ENCODE data around the gene BTBD9.

The BTBD9 gene

GRCh38 chr6:38578075-38578474, 61.7 kb downstream of the BTBD9 start:
- no peaks in the 10 kb centered on the region for H3K4me1 ChIP-seq (ENCODE audit: control insufficient read depth, low read length)
- H3K9me2 ChIP-seq (replicated peaks; ENCODE audit: control insufficient read depth, low read length) = no peaks in the 10 kb centered on the region
- no peaks in the 10 kb centered on the region for H3F3A ChIP-seq (ENCODE audit: control insufficient read depth, insufficient read depth)
- no peak overlapping the region for H3K4me2 ChIP-seq (ENCODE audit: low read length)
- H3K36me3 ChIP-seq (ENCODE audit: control insufficient read depth, low read length) = no peaks in the 10 kb centered on the region
- H3K27me3 ChIP-seq (ENCODE audit: control insufficient read depth, low read length) = no peaks in the 10 kb centered on the region
- no peaks in the 10 kb centered on the region for H3K9me3 ChIP-seq (ENCODE audit: control insufficient read depth, insufficient read depth, low read length)
- no peak overlapping the region for H3K27ac ChIP-seq (ENCODE audit: low read depth, low read length)
- no peaks in the 10 kb centered on the region for H3K79me2 ChIP-seq (ENCODE audit: control insufficient read depth, low read length)
- no peak overlapping the region for H3K4me3 ChIP-seq (ENCODE audit: low read length)
- no peak for TF ChIP-seq CTCF (IDR thresholded peaks at IDR 0.05; ENCODE audit: low read depth, low read length, poor library complexity, severe bottlenecking)
- no peak for TF ChIP-seq EZH2phosphoT487 (IDR thresholded peaks at IDR 0.05; ENCODE audit: borderline replicate concordance, low read length)
- no peaks in the 10 kb centered on the region for H4K20me1 ChIP-seq (ENCODE audit: control insufficient read depth, insufficient read depth, low read depth, low read length)

GRCh38 chr6:38577492-38577891, 62.2 kb downstream of the BTBD9 start:
- H3K27ac ChIP-seq (ENCODE audit: low read depth, low read length) = no peak overlapping the region
- peaks cover under 1% of the 10 kb centered on the region; the same call in 1 of the 2 replicates for H3K4me1 ChIP-seq (ENCODE audit: control insufficient read depth, low read length)
- no peaks in the 10 kb centered on the region for H3K9me2 ChIP-seq (replicated peaks; ENCODE audit: control insufficient read depth, low read length)
- H4K20me1 ChIP-seq (ENCODE audit: control insufficient read depth, insufficient read depth, low read depth, low read length) = no peaks in the 10 kb centered on the region
- H3K79me2 ChIP-seq (ENCODE audit: control insufficient read depth, low read length) = no peaks in the 10 kb centered on the region
- no peak overlapping the region for H3K4me2 ChIP-seq (ENCODE audit: low read length)
- no peak overlapping the region for H3K4me3 ChIP-seq (ENCODE audit: low read length)
- TF ChIP-seq CTCF (IDR thresholded peaks at IDR 0.05; ENCODE audit: low read depth, low read length, poor library complexity, severe bottlenecking) (no peak), EZH2phosphoT487 (IDR thresholded peaks at IDR 0.05; ENCODE audit: borderline replicate concordance, low read length) (no peak)
- no peaks in the 10 kb centered on the region for H3F3A ChIP-seq (ENCODE audit: control insufficient read depth, insufficient read depth)
- no peaks in the 10 kb centered on the region for H3K9me3 ChIP-seq (ENCODE audit: control insufficient read depth, insufficient read depth, low read length)
- no peaks in the 10 kb centered on the region for H3K36me3 ChIP-seq (ENCODE audit: control insufficient read depth, low read length)
- H3K27me3 ChIP-seq (ENCODE audit: control insufficient read depth, low read length) = no peaks in the 10 kb centered on the region

- Histone ChIP-seq H3K9me3 (ENCODE audit: control insufficient read depth, insufficient read depth, low read length) (no peaks in the 10 kb centered on the region), H3K4me3 (ENCODE audit: low read length) (no peak overlapping the region), H3K4me1 (ENCODE audit: control insufficient read depth, low read length) (peaks cover 8% of the 10 kb centered on the region), H3K9me2 (replicated peaks; ENCODE audit: control insufficient read depth, low read length) (no peaks in the 10 kb centered on the region), H3K27ac (ENCODE audit: low read depth, low read length) (no peak overlapping the region), H4K20me1 (ENCODE audit: control insufficient read depth, insufficient read depth, low read depth, low read length) (no peaks in the 10 kb centered on the region), H3K79me2 (ENCODE audit: control insufficient read depth, low read length) (no peaks in the 10 kb centered on the region), H3K27me3 (ENCODE audit: control insufficient read depth, low read length) (no peaks in the 10 kb centered on the region), H3K4me2 (ENCODE audit: low read length) (no peak overlapping the region), H3K36me3 (ENCODE audit: control insufficient read depth, low read length) (no peaks in the 10 kb centered on the region), H3F3A (ENCODE audit: control insufficient read depth, insufficient read depth) (no peaks in the 10 kb centered on the region)
- TF ChIP-seq EZH2phosphoT487 (IDR thresholded peaks at IDR 0.05; ENCODE audit: borderline replicate concordance, low read length) (no peak), CTCF (IDR thresholded peaks at IDR 0.05; ENCODE audit: low read depth, low read length, poor library complexity, severe bottlenecking) (no peak)
Observed at GRCh38 chr6:38573801-38574395, 65.8 kb downstream of the BTBD9 start.

Data from DOHH2 (cell line).